ENCODE results near the gene HERC2.

GRCh38 chr15:28123408-28124023, 198.5 kb downstream of the HERC2 start:
- TF ChIP-seq CTCF (conservative IDR thresholded peaks at IDR 0.05 in 1 of 2, IDR thresholded peaks at IDR 0.05 in 1 of 2; ENCODE audit: extremely low read depth in 1 of 2, insufficient read depth in 1 of 2, low read depth in 1 of 2, low read length in 2 of 2) (peak; percentile 70 to 78), EZH2 (IDR thresholded peaks at IDR 0.05; ENCODE audit: borderline replicate concordance, low read length) (no peak)

Data from mammary epithelial cell (primary cell).